Pericardium fibroblast (primary cell): Measurements from ENCODE around the gene FNDC3B. TPM values are rescaled to one million over a fixed set of nuclear protein-coding genes. Genes with fewer than 3 reads are reported as not detected.

Experiments used
- total RNA-seq: library from RNA; depleted of rRNA; stranded (reverse); fragments of >200 nt; gene quantifications from 2 replicates; pipeline ENCODE4 v1.2.3, GENCODE V29; 2015

The FNDC3B gene
- total RNA-seq = 71.4 and 71.8 TPM in 2 replicates

GRCh38 chr3:172039436-172040077 lies at the start of gene FNDC3B:
FNDC3B (plus strand) TSS chr3:172039578; CDS start chr3:172112480, 72,902 bp downstream.

DNA sequence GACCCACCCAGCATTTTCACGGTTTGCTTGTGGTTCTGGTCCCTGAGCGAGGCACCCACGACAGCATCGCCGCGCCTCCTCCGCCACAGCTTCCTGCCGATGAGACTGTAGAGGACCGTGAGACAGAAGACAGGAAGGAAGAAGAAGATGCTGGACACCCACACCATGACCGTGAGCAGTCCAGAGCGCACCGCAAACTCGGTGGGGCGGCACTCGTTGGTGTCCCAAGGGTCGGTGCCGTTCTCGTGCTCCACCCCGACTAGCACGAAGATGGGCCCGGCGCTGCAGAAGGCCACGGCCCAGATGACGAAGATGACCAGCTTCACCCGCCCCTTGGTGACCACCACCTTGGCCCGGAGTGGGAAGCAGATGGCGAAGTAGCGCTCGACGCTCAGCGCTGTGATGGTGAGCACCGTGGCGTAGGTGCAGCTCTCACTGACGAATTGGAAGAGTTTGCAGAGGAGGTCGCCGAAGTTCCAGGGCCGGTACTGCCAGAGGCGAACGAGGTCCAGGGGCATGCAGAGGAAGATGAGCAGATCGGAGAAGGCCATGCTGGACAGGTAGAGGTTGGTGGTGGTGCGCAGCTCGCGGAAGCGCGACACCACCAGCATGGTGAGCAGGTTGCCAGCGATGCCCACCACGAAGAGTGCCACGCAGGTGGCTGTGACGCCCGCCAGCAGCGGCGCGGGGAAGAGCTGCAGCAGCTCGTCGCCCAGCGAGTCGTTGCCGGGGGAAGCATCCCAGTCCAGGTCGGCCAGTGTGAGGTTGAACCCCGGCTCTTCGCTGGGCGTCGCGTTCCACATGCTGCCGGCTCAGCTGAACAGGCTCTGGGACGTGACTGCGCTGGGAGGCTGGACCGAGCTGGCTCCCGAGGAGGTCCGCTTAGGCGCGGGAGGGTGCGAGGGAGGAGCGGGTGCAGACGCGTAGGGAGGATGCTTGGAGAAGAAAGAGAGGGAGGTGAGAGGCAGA lies 408.5 kb downstream of the FNDC3B start, which contains the start of gene GHSR:
GHSR (minus strand) TSS at position 846 of the 969 bp plus-strand sequence; CDS start at position 803, 43 bp downstream.

Other genes starting within 250 kb of the FNDC3B start
- 9.5 and 16.8 TPM in 2 replicates for gene PLD1, start 229.1 kb upstream of the FNDC3B start, total RNA-seq
- gene TMEM212, start 196.2 kb upstream of the FNDC3B start, total RNA-seq = not detected in 2 replicates